Fibroblast of gingiva (primary cell): Measurements from ENCODE around the gene ESPNL.
"Not testable (repeated sequence)": the region's sequence is repeated elsewhere in the genome, so short reads cannot be mapped to it uniquely, and the experiment has no call there.

Experiments
- DNase-seq: peaks from one replicate; pipeline ENCODE4 v3.0.0-alpha.2; 2011; ENCODE audit warnings: low read depth

Gene ESPNL

DNA sequence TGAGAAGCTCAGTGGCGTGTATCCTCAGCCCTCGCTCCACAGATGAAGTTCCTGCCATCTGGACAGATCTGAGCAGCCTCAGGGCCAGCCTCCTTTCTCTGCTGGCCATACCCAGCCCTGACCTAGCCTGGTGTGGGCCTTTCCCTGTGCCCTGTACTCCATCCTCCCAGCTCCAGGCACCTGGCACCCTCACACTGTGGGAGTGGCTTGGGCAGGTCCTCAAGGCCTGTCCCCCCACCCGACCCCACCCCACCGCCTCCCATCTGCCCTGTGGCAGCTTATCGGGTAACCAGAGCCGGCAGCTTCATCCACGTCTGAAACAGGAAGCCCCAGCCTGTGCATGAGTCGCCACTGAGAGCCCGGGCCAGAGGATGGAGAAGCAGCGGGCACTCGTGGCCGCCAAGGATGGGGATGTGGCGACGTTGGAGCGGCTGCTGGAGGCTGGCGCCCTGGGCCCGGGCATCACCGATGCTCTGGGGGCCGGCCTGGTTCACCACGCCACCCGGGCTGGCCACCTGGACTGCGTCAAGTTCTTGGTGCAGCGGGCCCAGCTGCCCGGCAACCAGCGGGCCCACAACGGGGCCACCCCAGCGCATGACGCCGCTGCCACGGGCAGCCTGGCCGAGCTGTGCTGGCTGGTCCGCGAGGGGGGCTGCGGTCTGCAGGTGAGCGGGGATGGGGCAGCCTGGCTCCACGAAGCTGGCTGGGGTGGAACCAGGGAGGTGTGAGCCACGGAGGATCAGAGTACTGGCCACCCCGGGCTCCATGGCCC is at the start of gene ESPNL:
ESPNL (plus strand) TSS at position 292 of the 772 bp plus-strand sequence; CDS start at position 372, 80 bp downstream.
- DNase-seq = no peak

DNA sequence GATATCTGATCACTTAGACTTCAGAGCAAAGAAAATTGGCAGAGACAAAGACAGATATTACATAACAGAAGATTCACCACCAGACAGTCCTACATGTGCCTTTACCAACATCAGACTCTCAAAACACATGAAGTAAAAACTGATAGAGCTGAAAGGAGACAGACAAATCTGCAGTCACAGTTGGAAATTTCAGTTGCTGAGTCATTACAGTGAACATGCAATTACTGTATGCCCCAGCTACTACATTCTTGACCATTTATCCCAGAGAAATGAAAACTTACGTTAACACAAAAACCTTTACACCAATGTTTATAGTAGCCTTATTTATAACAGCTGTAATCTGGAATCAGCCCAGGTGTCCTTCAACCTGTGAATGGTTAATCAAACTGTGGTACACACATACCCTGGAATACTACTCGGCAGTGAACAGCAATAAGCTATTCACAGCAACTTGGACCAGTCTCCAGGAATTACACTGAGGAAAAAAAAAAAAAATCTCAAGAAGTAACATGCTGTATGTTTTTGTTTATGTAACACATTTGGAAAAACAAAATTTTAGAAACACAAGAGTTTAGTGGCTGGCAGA is 46.9 kb upstream of the ESPNL start:
- DNase-seq = no peak

DNA sequence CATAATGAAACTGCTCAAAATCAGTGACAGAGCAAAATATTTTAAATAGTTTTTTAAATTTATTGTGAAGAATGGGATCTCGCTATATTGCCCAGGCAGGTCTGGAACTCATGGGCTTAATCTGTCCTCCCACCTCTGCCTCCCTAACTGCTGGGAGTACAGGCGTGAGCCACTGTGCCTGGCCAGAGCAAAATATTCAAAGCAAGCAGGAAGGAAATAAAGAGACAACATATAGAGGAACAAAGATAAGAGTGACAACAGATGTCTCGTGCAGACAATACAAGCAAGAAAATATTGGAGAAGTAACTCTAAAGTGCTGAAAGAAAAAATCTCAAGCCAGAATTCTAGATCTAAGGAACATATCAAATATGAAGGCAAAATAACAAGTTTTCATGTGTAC is 44.3 kb upstream of the ESPNL start:
- no peak for DNase-seq

DNA sequence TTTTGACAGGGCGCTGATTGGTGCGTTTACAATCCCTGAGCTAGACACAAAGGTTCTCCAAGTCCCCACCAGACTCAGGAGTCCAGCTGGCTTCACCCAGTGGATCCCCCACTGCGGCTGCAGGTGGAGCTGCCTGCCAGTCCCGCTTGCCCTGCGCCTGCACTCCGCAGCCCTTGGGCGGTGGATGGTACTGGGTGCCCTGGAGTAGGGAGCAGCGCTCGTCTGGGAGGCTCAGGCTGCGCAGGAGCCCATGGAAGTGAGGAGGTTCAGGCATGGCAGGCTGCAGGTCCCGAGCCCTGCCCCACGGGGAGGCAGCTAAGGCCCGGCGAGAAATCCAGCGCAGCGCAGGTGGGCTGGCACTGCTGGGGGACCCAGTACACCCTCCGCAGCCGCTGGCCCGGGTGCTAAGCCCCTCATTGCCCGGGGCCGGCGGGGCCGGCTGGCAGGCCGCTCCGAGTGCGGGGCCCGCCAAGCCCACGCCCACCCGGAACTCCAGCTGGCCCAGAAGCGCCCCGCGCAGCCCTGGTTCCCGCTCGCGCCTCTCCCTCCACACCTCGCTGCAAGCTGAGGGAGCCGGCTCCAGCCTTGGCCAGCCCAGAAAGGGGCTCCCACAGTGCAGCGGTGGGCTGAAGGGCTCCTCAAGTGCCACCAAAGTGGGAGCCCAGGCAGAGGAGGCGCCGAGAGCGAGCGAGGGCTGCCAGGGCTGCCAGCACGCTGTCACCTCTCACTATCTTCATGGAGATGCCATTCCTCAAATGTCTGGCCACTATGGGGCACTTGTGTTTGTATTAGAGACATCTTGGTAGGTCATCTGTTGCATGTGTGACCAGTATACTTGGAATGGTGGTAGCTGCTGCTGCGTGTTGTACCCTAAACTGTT is 42.2 kb upstream of the ESPNL start:
- DNase-seq = not testable (repeated sequence)

GRCh38 chr2:238059505-238059904 is 40.6 kb upstream of the ESPNL start:
- no peak for DNase-seq

DNA sequence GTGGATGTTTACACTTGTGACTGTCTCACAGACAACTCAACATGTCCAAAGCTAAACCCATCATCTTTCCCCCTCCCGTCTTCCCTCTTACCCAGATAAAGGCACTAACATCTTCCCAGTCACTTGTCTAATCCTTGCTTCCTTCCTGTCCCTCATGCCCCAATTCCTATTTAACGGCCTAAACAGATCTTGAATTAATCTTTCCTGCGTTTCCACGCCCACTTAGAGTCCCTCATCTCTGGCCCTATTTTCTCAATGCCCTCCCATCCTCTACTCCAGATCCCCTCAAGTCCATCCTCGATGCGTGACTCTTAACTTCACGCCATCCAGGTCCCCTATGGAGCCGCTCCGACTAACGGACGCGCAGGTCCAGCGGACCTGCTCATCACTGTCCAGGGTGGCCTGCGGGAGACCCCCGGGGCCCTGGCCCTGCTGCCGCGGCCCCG is 40.0 kb upstream of the ESPNL start:
- DNase-seq = peak; percentile 5

DNA sequence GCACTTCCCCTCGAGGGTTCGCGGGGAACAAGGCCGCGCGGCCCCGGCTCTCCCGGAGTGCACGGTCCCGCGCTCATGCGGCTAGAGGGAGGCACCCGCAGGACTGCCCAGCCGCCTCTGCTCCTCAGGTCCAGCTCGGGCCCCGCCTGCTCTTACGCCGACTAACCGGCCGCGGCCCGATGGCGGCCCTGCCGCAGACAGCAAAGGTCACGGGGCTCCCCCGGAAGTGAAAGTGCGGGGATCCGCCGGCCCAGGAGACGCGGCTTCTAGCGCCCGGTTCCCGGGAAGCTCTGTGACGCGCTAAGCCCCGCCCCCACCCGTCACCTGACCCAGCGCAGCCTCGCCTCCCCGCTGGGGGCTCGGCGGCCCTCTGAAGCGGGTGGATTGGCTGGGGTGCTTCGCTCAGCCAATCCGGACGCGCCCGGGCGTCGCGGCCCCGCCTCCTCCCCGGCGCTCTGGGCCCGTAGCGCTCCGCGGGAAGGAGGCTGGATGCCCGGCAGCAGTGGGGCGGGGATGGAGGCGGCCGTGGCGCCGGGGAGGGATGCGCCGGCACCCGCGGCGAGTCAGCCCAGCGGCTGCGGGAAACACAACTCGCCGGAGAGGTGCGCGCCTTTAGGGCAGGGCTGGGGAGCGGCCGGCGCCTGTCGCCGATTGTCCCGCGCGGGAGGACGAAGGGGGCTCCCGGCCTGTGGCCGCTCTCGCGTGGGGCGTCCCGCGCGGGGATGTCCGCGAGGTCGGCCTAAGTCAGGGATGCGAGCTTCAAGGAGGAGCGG is 39.4 kb upstream of the ESPNL start, which contains the start of gene SCLY:
SCLY (plus strand) TSS at position 460 of the 773 bp plus-strand sequence; CDS start at position 514, 54 bp downstream.
- DNase-seq = peak; percentile 98

GRCh38 chr2:238061315-238062202 is 38.6 kb upstream of the ESPNL start:
- peak; percentile 8 for DNase-seq

DNA sequence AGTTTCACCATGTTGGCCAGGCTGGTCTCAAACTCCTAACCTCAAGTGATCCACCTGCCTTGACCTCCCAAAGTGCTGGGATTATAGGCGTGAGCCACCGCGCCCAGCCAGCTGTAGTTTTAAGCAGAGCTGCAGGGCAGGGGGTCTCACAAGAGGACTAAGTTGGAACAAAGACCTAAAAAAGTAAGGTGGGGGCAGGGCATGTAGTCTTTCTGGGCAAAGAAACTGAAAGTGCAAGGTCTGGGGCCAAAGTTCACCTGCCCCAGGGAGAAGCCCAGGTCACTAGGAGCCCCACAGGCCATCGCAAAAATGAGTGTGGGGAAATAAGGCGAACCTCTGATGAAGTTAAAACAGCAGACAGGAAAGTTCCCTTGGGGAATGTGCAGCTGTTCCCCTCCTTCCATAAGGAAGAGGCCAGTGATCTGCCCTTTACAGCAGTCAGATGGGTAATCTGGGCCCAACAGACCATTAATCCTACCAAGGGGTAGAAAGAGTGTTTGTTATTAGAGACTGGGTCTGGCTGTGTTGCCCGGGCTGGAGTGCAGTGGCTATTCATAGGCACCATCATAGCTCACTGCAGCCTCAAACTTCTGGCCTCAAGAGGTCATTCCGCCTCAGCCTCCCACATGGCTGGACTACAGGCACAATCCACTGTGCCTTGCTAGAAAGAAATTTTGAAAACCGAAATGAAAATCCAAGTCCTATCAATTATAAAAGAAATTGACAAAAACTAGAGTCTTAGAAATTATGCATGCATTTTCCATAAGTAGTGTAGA is 36.5 kb upstream of the ESPNL start:
- DNase-seq = no peak

DNA sequence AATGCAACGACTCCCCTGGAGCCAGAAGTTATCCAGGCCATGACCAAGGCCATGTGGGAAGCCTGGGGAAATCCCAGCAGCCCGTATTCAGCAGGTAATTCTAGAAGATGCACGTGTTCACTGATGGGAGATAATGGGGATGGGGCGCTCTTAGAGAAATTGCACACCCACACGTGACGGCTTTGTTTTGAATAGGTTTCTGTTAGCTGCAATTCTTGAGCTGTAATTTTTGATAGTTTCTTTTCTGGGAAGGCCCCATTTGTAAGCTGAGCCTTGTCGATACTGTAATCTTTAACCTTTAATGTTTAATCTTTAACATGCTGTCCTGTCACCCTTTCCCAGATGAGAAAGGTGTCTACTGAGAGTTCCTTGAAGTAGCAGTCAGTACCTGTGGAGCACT is 35.8 kb upstream of the ESPNL start:
- no peak for DNase-seq

DNA sequence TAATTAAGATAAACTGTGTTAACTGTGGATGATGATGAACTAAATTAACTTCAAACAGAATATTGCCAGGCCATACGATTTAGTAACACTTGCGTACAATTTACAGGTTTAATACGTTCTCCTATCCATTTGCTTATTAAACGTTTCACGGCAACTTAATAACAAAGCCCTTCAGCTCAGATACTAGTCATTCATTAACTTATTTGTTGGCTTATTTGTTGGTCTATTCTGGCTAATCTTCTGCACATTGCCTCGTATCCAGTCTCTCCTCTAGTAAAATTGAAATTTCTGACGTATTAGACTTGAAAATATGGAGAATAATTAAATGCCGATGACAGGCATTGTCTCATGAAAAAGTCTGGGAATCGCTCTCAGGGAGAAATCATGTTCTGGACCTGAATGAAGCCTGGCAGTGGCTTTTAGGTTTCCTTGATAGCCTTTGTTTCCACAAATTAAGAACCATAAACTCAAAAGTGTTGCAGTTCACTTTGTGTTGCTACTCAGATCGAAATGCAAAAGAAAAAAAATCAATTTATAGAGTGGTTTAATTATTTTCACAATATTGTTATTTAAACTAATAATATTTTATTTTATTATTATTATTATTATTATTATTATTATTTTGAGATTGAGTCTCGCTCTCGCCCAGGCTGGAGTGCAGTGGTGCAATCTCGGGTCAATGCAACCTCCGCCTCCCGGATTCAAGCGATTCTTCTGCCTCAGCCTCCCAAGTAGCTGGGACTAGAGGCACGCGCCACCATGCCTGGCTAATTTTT is 34.9 kb upstream of the ESPNL start:
- no peak for DNase-seq

DNA sequence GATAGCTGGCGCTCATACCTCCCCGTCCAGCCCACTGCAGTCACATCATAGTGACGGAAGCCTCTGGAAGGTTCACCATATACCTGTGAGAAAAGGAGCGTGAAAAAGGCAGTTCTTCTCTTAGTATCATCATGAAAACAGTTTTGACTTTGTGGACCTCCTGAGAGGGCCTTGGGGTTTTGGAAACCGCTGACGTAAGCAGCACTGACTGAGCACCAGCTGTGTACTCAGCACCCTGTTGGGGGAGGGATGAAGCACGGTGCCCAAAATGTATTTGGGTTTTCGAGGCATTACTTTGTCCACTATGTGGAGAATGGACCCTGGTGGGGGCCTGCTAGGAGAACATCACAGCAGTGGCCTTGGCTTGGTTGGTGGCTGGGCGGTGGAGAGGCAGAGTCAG is 33.9 kb upstream of the ESPNL start:
- no peak for DNase-seq

GRCh38 chr2:238066718-238067117 is 33.4 kb upstream of the ESPNL start:
- not testable (repeated sequence) for DNase-seq

- DNase-seq = no peak
Measured at GRCh38 chr2:238067939-238068338, 32.2 kb upstream of the ESPNL start.

- no peak for DNase-seq
Measured at GRCh38 chr2:238069021-238069709, 31.0 kb upstream of the ESPNL start.

- DNase-seq = no peak
Measured at GRCh38 chr2:238069877-238070276, 30.3 kb upstream of the ESPNL start.

DNA sequence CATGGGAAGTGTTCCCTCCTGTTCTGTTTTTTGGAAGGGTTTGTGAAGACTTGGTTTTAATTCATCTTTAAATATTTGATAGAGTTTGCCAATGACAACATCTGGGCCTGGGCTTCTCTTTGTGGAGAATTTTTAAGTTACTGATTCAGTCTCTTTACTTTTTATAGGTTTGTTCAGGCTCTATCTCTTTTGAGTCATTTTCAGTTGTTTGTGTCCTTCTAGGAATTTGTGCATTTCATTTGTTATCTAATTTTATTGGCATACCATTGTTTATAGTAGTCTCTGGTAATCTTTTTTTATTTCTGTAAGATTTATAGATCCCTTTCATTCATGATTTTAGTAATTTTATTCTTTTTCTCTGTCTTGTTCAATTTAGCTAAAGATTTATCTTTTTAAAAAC is 24.7 kb upstream of the ESPNL start:
- no peak for DNase-seq

DNA sequence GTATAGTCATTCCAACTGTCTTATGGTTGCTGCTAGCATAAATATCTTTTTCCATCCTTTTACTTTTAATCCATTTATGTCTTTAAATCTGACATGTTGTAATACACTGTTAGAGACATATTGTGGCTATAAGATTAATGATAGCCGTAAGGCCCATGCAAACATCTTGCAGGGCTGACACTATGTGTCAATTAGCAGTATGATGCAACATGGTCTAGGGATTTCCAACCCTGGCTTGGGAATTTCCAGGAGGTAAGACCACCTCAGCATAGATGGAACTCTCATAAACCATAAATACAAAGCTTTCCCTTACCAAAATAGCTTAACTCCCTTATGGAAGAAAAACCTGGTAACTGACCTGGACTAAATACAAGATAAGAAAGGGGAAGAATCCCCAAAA is 22.8 kb upstream of the ESPNL start:
- DNase-seq = no peak
